GM23338 (cell line): ENCODE measurements around the gene ARHGEF28. TPM values are rescaled to one million over a fixed set of nuclear protein-coding genes. Genes with fewer than 3 reads are reported as not detected.
A peak's percentile ranks its signal among the peaks of the same experiment; 100 is the strongest.

Experiments used
- ATAC-seq: fragments of 200-7000 bp; cut with Tn5 transposase; 3 replicates; pipeline ENCODE4 v1.9.1; 2020
- DNase-seq: peaks from one replicate; pipeline ENCODE4 v3.0.0-alpha.2; 2015; ENCODE audit warnings: low spot score
- H2AFZ ChIP-seq: fragments of 200-600 bp; sonication (generic); 2 replicates; pipeline ENCODE4 v1.8.0; 2016; ENCODE audit warnings: antibody characterized with exemption, mild to moderate bottlenecking, moderate library complexity
- H3F3A ChIP-seq: fragments of 200-600 bp; sonication (generic); replicated peaks from 2 replicates; pipeline ENCODE4 v1.8.0; 2017; ENCODE audit warnings: antibody characterized with exemption, mixed run types, low read depth
- H3K27ac ChIP-seq: fragments of 200-600 bp; sonication (generic); 2 replicates; pipeline ENCODE4 v1.6.1; 2016; ENCODE audit warnings: low read depth
- H3K27me3 ChIP-seq: fragments of 200-600 bp; sonication (generic); 2 replicates; pipeline ENCODE4 v1.8.0; 2016; ENCODE audit warnings: mild to moderate bottlenecking, mixed run types, moderate library complexity; ENCODE audit not compliant: insufficient read depth
- H3K36me3 ChIP-seq: fragments of 200-600 bp; sonication (generic); 2 replicates; pipeline ENCODE4 v1.8.0; 2016; ENCODE audit warnings: mild to moderate bottlenecking; ENCODE audit not compliant: insufficient read depth
- H3K4me1 ChIP-seq: fragments of 200-600 bp; sonication (generic); 2 replicates; pipeline ENCODE4 v1.8.0; 2016; ENCODE audit warnings: mild to moderate bottlenecking, moderate library complexity; ENCODE audit not compliant: insufficient read depth
- H3K4me2 ChIP-seq: fragments of 200-600 bp; sonication (generic); 2 replicates; pipeline ENCODE4 v1.7.1; 2017; ENCODE audit warnings: mixed run types
- H3K4me3 ChIP-seq: fragments of 200-600 bp; sonication (generic); 2 replicates; pipeline ENCODE4 v1.6.1; 2016; ENCODE audit warnings: mixed run types
- H3K79me2 ChIP-seq: fragments of 200-600 bp; sonication (generic); replicated peaks from 2 replicates; pipeline ENCODE4 v1.8.0; 2017; ENCODE audit warnings: mild to moderate bottlenecking; ENCODE audit not compliant: insufficient read depth
- H3K9me2 ChIP-seq: fragments of 200-600 bp; sonication (generic); 2 replicates; pipeline ENCODE4 v1.8.0; 2017; ENCODE audit not compliant: insufficient read depth
- H4K20me1 ChIP-seq: fragments of 200-600 bp; sonication (generic); replicated peaks from 2 replicates; pipeline ENCODE4 v1.8.0; 2017; ENCODE audit warnings: mild to moderate bottlenecking; ENCODE audit not compliant: insufficient read depth
- H3K27ac Mint-ChIP-seq: 2 replicates; pipeline ENCODE4 v1.8.0; 2020; ENCODE audit warnings: inconsistent platforms, mild to moderate bottlenecking, moderate library complexity, mixed read lengths
- H3K27me3 Mint-ChIP-seq: 3 replicates; pipeline ENCODE4 v1.8.0; 2022; ENCODE audit warnings: low read depth, mild to moderate bottlenecking, moderate library complexity, mixed read lengths, inconsistent platforms; ENCODE audit not compliant: insufficient read depth, poor library complexity
- H3K36me3 Mint-ChIP-seq: 3 replicates; pipeline ENCODE4 v1.8.0; 2021; ENCODE audit warnings: low read depth, mild to moderate bottlenecking, inconsistent platforms, moderate library complexity, mixed read lengths
- H3K4me1 Mint-ChIP-seq: 3 replicates; pipeline ENCODE4 v1.8.0; 2020; ENCODE audit warnings: mild to moderate bottlenecking, inconsistent platforms, mixed read lengths
- H3K4me3 Mint-ChIP-seq: 3 replicates; pipeline ENCODE4 v1.8.0; 2021; ENCODE audit warnings: moderate library complexity, mild to moderate bottlenecking, inconsistent platforms, mixed read lengths
- H3K9me3 Mint-ChIP-seq: 3 replicates; pipeline ENCODE4 v1.8.0; 2020; ENCODE audit warnings: moderate library complexity, mild to moderate bottlenecking, inconsistent platforms, mixed read lengths
- CREB1 ChIP-seq: fragments of 250-450 bp; sonication (Bioruptor Pico); IDR thresholded peaks from 2 replicates; pipeline ENCODE4 v1.5.0; 2020; ENCODE audit warnings: low read depth, mild to moderate bottlenecking, moderate library complexity
- CTCF ChIP-seq, 2 experiments: fragments of 200-600 bp in 1 of 2; sonication (generic) in 1 of 2; conservative IDR thresholded peaks; 2 replicates each; pipeline versions ENCODE4 v1.5.1 to v1.6.1; 2016 to 2017; ENCODE audit warnings: antibody characterized with exemption in 2 of 2, low read depth in 2 of 2, mild to moderate bottlenecking in 2 of 2, moderate library complexity in 1 of 2
- ETS1 ChIP-seq: IDR thresholded peaks from 2 replicates; pipeline ENCODE4 v1.6.1; 2016; ENCODE audit warnings: antibody characterized with exemption
- EZH2 ChIP-seq: fragments of 200-600 bp; sonication (generic); IDR thresholded peaks from one replicate; pipeline ENCODE4 v1.8.0; 2017; ENCODE audit warnings: antibody characterized with exemption, mild to moderate bottlenecking, low read depth; ENCODE audit not compliant: unreplicated experiment
- EZH2phosphoT487 ChIP-seq: fragments of 200-600 bp; sonication (generic); IDR thresholded peaks from one replicate; pipeline ENCODE4 v1.8.1; 2018; ENCODE audit warnings: antibody characterized with exemption; ENCODE audit not compliant: unreplicated experiment
- JUNB ChIP-seq: IDR thresholded peaks from one replicate; pipeline ENCODE4 v1.6.1; 2016; ENCODE audit warnings: antibody characterized with exemption; ENCODE audit not compliant: unreplicated experiment
- NANOG ChIP-seq: IDR thresholded peaks from 2 replicates; pipeline ENCODE4 v1.6.1; 2016; ENCODE audit warnings: antibody characterized with exemption, borderline replicate concordance
- POLR2AphosphoS5 ChIP-seq: IDR thresholded peaks from 2 replicates; pipeline ENCODE4 v1.6.1; 2016; ENCODE audit warnings: antibody characterized with exemption, low read depth
- REST ChIP-seq: IDR thresholded peaks from one replicate; pipeline ENCODE4 v1.6.1; 2018; ENCODE audit warnings: antibody characterized with exemption; ENCODE audit not compliant: unreplicated experiment
- STAT1 ChIP-seq: IDR thresholded peaks from one replicate; pipeline ENCODE4 v1.6.1; 2016; ENCODE audit warnings: antibody characterized with exemption; ENCODE audit not compliant: unreplicated experiment
- ZNF114 ChIP-seq: fragments of 250-450 bp; sonication (Bioruptor Pico); IDR thresholded peaks from 2 replicates; pipeline ENCODE4 v1.5.0; 2020; ENCODE audit warnings: mild to moderate bottlenecking, moderate library complexity
- ZNF331 ChIP-seq: fragments of 250-450 bp; sonication (Bioruptor Pico); IDR thresholded peaks from 2 replicates; pipeline ENCODE4 v1.5.0; 2020; ENCODE audit warnings: low read depth, mild to moderate bottlenecking, moderate library complexity
- ZNF462 ChIP-seq: fragments of 250-450 bp; sonication (Bioruptor Pico); IDR thresholded peaks from 2 replicates; pipeline ENCODE4 v1.5.0; 2020; ENCODE audit warnings: mild to moderate bottlenecking, moderate library complexity
- polyA plus RNA-seq: library from polyadenylated mRNA; unstranded; fragments of >200 nt; fragmentation: Nextera tagmentation; extraction: Ambion mirVana; gene quantifications from 2 replicates; pipeline ENCODE4 v1.2.1, GENCODE V29; 2016
- total RNA-seq: library from RNA; depleted of rRNA; stranded (reverse); fragments of >200 nt; shearing (Covaris generic); gene quantifications from 2 replicates; pipeline ENCODE4 v1.2.3, GENCODE V29; 2014

Gene ARHGEF28
- total and polyA plus RNA-seq, 2 experiments from 2014 or later: 0.39 to 1.0 TPM

GRCh38 chr5:73692981-73693380 lies 67.0 kb downstream of the ARHGEF28 start:
- Histone ChIP-seq H4K20me1 (no peaks in the 10 kb centered on the region), H3K4me1 (peaks cover 17% of the 10 kb centered on the region), H3K9me2 (peaks cover 15% of the 10 kb centered on the region), H3K4me3 (no peak overlapping the region), H3K27me3 (no peaks in the 10 kb centered on the region), H3K36me3 (no peaks in the 10 kb centered on the region; the same call in 1 of the 2 replicates), H3K4me2 (no peak overlapping the region), H3K79me2 (no peaks in the 10 kb centered on the region), H3F3A (no peaks in the 10 kb centered on the region), H3K27ac (no peak overlapping the region), H2AFZ (0 out of 2 replicates have a peak overlapping the region, but pooled peaks have one; percentile 11)
- no peak for TF ChIP-seq REST
- no peak for TF ChIP-seq POLR2AphosphoS5
- TF ChIP-seq CREB1 (CRISPR knock-in tag): no peak
- TF ChIP-seq EZH2phosphoT487: no peak
- TF ChIP-seq CTCF (conservative IDR thresholded peaks at IDR 0.05; ENCODE audit: low read depth in 2 of 2): no peak
- no peak for TF ChIP-seq NANOG
- TF ChIP-seq ZNF331 (CRISPR knock-in tag): no peak
- no peak for TF ChIP-seq ETS1
- no peak for TF ChIP-seq STAT1
- no peak for TF ChIP-seq ZNF114 (CRISPR knock-in tag)
- TF ChIP-seq EZH2: no peak
- no peak for TF ChIP-seq JUNB
- no peak for TF ChIP-seq ZNF462
- Mint-ChIP-seq H3K36me3 (no peaks in the 10 kb centered on the region; the same call in 2 of the 3 replicates), H3K27me3 (peaks cover 4% of the 10 kb centered on the region), H3K4me1 (peaks cover 32% of the 10 kb centered on the region), H3K9me3 (no peaks in the 10 kb centered on the region), H3K4me3 (no peak overlapping the region), H3K27ac (no peak overlapping the region)
- no peak for DNase-seq
- no peak; the same call in 2 of the 3 replicates for ATAC-seq
